Posterior vena cava (tissue), 2 donors: ENCODE measurements around the gene ZNF638. TPM values are rescaled to one million over a fixed set of nuclear protein-coding genes. Genes with fewer than 3 reads are reported as not detected.

Experiments
- DNase-seq: peaks from one replicate; pipeline ENCODE4 v3.0.0-alpha.2; 2020; ENCODE audit warnings: low spot score
- intact Hi-C, 2 donors: fragments of 100-400 bp; cut with DNase I; formaldehyde crosslinking; loops; one replicate each; pipeline versions ENCODE4 v1.14.1 to v1.14.2; 2022 to 2023
- total RNA-seq, 2 donors: library from RNA; stranded (reverse); fragmentation: NEBNext Ultra II Directional; extraction: Animal tissue kit (Norgen Biotek cat#: 25700); gene quantifications; one replicate each; pipeline ENCODE4 v1.2.1, GENCODE V29; 2021
- donor health status: DM: yes; HTN: yes; CAD: no.
- donor health status: DM: yes; HTN: yes; CAD: no.

ZNF638 gene
- total RNA-seq, 2 donors from 2014 or later: 92.6 to 104 TPM

DNA sequence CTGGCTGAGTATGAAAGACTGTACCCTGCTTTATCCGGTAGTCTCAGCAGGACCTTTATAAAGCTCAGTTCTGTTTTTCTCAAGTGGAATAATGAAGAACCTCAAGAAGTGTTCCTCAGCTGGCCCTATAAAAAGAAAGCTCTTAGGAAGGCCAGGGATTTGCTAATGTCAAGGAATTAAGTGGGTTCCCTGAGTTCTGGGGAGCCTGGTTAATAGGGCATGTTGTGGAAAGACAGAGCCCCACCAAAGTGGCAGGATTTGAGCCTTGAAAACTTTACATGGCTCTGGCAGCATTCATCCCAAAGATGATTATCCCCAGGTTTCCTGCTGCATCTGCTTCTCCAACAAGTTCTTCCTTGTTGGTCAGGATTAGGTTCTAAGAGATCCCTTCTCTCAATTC lies 114.9 kb downstream of the ZNF638 start:
- no peak for DNase-seq
- intact Hi-C loops: no loop called here

DNA sequence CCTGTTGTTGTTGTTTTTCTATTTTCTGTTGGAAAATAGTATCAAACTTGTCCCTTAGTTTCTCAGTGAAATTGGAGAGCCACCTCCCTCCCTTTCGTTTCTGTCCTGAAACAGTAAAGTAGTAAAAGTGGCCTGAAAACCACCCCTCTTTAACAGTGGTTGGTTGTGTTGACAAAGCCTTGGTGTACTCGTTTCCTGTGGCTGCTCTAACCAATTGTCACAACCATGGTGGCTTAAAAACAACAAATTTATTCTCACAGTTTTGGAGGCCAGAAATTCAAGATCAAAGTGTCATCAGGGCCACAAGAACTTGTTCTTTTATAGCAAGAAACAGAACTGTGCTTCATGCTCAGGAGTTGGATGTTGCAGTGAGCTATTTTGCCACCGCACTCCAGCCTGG lies 117.8 kb downstream of the ZNF638 start:
- DNase-seq: no peak
- intact Hi-C loops: no loop called here

DNA sequence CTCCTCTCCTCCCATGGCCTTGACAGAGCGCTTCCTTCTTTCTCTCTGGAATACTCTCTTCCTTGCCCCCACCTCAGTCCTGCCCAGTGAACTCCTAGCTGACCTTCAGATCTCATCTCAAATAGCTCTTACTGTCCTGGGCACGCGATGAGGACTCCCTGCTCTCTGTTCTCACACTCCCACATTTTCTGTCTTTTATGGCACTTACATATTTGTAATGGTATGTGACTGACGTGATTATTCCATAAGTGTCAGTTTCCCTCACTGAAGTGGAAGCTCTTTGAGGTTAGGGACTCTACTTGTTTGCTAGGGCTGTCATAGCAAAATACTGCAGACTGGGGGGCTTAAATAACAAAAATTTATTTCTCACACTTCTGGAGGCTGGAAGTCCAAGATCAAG lies 120.1 kb downstream of the ZNF638 start:
- intact Hi-C loops: no loop called here
- no peak for DNase-seq

DNA sequence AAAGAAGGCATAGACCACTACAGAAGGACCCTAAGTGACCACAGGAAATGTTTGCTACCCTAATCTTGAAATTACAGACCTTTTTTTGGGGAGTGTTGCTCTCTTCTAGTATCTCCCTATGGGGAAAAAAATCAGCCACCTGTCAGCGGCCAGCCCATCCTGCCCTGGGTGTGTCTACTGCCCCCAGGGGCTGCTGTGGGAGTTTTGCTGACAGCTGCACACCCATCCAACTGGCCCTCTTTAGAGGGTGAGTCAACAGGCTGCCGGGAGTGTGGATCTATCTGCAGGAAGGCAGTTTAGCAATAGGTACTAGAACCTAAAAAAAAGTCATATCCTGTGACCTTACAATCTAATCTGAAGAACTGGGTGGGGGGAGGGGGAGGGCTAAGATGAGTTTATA lies 121.0 kb downstream of the ZNF638 start:
- DNase-seq: no peak
- intact Hi-C loops: no loop called here

DNA sequence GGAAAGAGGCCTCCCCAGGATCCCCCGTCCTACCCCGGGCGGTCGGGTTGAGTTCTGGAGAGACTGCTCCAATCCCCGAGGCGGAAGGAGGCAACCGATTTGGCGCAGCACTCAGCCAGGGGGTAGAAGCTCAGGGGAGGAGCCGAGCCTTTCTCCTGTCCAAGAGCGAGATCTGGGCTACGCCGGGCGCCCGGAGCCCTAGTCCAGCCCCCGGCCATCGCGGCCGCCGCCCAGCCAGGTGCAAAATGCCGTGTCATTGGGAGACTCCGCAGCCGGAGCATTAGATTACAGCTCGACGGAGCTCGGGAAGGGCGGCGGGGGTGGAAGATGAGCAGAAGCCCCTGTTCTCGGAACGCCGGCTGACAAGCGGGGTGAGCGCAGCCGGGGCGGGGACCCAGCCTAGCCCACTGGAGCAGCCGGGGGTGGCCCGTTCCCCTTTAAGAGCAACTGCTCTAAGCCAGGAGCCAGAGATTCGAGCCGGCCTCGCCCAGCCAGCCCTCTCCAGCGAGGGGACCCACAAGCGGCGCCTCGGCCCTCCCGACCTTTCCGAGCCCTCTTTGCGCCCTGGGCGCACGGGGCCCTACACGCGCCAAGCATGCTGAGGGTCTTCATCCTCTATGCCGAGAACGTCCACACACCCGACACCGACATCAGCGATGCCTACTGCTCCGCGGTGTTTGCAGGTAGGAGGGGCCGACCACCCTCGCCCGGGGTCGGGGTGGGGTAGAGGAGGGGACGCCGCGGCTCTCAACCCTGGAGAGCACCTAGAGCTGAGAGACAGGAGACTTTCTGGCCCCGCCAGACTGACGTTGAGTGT lies 122.0 kb downstream of the ZNF638 start, which contains the start of gene DYSF:
Gene DYSF, plus strand, starts transcription at position 158 of the 817 bp plus-strand sequence.
- peak; percentile 90 for DNase-seq
- intact Hi-C loops: no loop called here

DNA sequence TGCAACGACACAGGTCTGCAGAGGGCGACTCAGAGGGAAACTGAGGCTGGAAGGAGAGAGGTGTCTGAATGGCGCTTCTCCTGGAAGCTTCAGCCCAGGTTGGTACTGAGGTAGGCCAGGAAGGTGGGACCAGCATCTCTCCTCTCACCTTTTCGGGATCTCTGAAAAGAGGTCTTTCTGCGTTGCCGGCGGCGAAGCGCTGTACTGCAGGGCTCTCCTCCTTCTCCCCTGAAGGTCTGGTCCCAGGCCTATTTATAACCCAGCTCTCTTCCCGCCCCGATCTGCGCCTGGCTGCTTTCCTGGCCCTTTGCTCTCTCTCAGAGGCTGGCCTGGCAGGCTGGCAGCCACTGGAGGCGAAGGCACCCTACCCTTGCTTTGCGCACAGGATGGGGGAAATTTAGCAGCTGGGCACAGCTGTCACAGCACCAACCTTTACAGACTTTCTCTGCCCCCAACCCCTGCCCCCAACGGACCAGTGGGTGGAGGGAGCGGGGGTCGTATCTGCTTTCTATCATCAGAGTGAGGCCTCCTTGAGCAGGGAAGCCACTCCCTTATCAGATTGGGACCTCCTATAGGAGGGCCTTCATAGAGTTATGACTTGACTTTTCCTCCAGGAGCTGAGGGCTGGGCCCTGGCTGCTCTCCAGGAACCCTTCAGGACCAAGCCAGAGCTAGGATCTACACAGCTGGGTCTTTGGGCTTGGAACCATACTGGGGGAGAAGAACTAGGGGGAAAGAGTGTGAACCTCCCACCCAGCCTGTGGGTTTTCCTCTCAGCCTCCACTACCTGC lies 122.8 kb downstream of the ZNF638 start:
- DNase-seq: peak; percentile 83
- intact Hi-C loops: loop anchor here in 1 of 2 donors (5.0 kb wide), 1 partner anchor 48 kb away; no protein-coding TSS in a partner anchor

DNA sequence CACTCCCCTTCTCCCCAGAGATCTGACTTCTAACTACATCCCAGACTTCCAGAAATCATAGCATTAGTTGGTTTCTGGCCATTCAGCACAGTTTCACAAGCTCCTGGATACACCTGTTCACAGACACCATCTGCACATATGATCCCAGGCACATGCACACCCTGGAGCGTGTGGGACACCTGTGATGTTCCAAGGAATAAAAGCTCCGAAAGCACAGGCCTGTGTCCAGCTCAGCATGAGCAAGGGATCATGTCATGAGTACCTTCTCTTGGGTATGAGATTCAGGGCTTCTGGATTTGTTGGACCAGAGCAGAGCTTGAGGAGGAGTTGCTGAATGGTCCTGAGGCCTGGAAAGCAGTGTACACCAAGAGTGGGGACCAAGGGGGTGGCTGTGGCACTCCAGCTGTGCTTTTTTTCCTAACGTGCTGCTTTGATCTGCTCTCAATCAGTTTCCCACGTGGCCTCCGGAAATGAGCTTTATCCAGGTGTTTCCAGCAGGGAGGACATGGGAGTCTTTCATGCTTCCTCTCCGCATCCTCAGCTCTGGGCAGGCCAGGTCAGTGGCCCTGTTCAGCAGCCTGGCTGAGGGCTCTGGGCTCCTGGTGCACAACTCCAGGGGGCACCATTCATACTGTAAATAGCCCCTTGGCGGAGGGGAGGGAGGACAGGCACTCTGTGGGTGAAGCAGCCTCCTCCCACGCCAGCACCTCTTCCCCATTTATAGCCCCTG lies 123.6 kb downstream of the ZNF638 start:
- intact Hi-C loops: loop anchor here in 1 of 2 donors (5.0 kb wide), 1 partner anchor 47 kb away; no protein-coding TSS in a partner anchor
- DNase-seq: no peak

DNA sequence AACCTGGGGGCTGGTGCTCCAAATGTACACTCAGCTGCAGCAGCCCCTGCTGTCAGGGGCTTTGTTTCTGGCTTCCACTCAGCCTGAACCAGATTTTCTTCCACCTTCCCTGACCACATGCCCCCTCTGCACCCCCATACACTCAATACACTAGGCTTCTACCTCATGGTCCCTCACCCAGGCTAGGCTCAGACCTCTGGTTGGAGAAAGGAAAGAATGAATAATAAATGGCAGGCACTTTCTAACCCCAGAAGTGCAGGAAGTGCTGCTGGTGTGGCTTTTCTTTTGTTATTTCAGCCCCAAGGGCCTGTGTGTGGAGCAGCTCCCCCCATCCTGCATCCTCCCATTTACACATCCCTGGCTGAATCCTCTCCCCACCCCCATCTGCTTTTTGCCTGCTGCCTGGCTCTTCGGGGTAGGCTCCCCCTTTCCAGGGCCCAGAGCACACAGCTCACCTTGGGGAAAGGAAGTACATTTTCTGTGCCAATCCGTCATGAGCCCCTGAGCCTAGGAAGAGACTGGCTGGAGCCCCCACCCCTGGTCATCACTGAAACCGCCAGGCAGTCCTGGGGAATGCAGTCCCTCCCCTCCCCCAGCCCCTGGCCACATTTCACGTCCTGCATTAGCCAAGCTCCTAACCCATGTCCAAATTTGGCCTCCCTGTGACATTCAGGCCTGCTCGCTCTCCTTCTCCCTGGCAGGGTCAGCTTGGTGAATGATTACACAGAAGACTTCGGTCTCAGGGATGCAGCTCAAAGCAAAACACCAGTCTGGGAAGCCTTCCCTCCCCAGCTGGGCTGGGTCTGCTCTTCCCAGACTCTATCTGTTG lies 124.4 kb downstream of the ZNF638 start:
- intact Hi-C loops: loop anchor here in 1 of 2 donors (5.0 kb wide), 1 partner anchor 46 kb away; no protein-coding TSS in a partner anchor
- DNase-seq: no peak

DNA sequence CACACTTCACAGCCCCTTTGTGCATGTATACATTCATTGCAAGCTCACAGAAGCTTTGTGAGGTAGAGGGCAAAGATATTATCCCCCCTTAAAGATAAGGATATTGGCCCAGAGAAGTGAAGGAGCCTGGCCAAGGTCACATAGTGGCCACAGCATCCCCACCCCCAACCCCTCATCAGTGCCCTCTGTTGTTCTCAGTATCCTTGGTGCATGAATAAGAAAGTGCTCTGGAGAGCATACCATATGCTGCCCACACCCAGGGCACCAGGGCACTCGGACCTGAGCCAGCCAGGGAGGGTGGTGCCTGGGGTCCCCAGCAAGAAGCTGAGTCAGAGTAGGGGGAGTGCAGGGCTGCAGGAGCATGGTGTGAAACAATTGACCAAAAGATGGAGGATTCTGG lies 125.0 kb downstream of the ZNF638 start:
- intact Hi-C loops: loop anchor here in 1 of 2 donors (5.0 kb wide), 1 partner anchor 46 kb away; no protein-coding TSS in a partner anchor
- no peak for DNase-seq

DNA sequence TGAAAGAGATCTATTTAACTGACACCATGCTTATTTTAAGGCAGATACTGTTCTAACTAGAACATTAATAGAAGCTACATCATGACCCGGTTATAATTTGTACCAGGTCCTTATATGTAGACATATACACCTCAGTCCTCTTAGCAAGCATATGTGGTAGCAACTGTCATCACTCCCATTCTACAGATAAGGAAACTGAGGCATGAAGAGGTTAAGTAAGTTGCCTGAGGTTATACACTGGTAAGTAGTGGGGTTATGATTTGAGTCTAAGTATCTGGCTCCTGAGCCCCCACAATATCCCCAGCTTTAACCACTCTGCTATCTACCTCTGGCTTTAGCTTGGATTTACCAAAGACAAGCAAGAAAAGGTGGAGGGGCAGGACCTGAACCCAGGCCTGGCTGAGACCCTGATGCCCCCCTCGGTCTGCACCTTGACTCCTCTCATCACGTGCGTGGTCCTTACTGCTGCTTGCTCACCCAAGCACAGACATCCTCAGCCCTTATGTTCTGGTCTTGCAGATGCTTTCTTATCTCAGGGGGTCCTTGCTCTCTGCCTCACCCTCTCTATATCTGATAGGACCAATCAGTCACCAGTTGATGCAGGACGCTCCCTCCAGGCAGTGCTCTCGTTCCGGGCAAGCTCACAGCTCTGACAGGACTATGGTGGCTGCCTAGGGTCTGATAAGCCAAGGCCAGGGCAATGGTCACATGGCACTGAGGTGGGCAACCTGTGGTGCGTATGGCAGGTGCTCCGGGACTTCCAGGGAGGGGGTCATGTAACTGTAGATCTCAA lies 125.7 kb downstream of the ZNF638 start:
- intact Hi-C loops: loop anchor here in 1 of 2 donors (5.0 kb wide), 1 partner anchor 45 kb away; no protein-coding TSS in a partner anchor
- no peak for DNase-seq

DNA sequence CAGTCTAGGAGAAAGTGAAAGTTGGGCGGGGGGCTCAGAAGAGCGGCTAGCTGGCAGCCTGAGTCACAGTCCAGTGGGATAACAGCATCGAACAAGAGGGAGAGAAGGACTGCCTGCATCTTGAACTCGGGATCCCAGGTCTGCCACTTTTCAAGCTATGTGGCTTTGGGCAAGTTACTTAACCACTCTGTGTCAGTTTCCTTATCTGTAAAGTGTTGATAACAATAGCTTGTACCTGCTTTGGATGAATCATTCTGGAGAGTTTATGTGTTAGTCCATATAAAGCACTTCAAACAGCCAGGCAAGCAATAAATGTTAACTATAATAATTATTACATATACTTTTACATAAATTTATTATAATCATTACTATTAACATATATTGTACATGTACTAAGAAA lies 126.3 kb downstream of the ZNF638 start:
- no peak for DNase-seq
- intact Hi-C loops: loop anchor here in 1 of 2 donors (5.0 kb wide), 1 partner anchor 44 kb away; no protein-coding TSS in a partner anchor

DNA sequence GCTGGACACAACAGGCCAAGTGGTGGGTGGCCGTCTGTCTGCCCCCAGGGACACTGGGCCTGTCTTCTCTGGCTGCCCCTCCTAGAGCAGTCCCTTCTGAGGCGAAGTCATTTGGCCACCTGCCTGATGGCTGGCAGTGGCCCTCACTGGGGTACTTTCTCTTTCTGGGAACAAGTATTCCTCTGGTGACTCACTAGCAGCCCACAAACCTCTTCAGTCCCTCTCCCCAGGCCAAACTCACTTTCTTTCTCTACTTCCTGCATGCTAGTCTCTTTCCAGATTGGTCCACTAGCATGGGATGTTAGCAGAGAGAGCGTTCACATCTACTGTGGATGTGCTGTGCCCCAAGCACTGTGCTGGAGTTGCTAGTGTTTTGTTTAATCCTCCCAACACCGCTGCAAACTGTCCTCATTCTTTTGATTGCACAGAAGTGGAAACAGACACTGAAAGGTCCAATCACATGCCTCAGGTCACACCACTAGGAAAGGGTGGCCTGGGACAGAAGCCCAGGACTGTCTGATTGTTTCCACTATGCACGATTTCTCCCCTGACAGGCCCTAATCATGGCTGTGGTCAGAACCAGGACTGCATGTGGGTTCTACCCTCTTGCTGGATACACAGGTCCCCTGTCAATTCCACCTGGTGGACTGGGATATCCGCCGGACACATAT lies 127.0 kb downstream of the ZNF638 start:
- no peak for DNase-seq
- intact Hi-C loops: loop anchor here in 1 of 2 donors (5.0 kb wide), 1 partner anchor 44 kb away; no protein-coding TSS in a partner anchor

DNA sequence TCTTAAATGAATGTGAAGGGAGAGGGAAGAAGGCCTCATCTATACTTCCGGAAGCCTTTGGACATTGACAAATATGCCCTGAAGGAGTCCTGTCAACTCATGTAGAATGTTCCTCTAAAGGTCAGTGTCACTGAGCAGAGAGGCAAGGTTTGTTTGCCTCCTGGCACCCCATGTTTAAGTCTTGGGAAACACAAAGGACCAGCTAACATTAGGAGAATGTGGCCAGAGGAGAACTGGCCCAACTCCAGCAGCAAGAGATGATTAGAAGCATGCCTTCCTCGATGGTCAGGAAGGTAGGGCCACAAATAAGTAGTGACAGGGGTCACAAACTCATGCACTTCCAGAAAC lies 127.5 kb downstream of the ZNF638 start:
- intact Hi-C loops: loop anchor here in 1 of 2 donors (5.0 kb wide), 1 partner anchor 43 kb away; no protein-coding TSS in a partner anchor
- no peak for DNase-seq

DNA sequence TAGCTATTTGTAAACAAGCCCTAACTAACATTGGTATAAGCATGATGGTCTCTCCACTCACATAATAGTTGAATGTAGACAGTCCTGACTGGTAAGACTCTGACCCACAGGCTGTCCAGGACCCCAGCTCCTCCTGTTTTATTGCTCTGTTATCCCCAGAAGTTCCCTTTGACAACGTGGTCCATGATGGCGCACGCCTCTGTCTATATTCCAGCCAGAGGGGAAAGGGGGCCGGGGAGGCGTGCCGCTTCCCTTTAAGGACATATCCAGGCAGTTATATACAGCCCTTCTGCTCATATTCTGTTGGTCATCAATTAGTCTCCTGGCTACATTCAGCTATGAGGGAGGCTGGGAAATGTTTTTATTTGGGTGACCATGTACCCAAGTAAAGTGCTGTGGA lies 128.5 kb downstream of the ZNF638 start:
- no peak for DNase-seq
- intact Hi-C loops: no loop called here

DNA sequence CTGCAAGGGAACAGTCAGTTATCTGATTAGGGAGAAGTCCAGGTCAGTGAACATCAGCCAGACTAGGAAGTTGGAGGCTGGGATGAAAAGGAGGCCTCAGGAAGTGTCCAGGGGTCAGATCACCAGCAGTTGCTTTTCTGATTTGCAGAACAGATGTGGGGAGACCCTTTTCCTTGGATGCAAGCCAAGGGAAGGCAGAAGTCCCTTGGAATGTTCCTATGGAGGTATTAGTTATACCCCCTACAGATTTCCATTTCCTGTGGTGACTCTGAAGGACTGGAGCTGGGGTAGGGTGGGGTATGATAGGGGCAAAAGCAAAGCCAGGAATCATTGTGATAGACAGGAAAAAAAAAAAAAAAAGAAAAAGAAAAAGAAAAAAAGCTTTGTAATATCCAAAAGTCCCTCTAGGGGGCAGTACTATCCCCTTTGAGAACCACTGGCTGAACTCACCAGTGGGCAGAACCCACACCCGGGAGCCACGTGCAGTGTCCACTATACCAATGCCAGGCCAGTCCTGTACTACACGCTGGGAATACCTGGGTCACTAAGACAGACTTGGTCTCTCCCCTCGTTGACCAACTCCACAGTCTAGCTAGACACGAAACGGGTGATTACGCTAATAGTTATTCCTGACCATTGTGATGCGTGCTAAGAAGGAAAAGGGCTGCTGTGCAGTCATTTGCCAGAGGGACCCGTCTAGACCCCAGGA lies 129.2 kb downstream of the ZNF638 start:
- DNase-seq: no peak
- intact Hi-C loops: no loop called here

DNA sequence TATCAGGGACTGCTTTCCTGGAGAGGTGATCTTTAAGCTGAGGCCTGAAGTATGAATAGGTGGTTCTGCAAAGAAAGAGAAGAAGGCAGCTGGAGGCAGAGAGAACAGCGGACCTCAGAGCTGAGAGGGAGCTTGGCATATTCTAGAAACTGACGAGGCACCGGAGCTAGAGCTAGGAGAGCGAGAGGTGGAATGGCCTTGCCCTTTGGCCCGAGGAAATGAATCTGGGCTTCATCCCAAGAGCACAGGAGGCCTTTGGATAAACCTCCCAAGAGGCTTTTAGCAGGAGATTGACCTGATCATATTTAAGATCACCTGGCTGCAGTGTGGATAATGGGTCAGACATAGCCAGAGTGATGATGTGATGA lies 129.7 kb downstream of the ZNF638 start:
- intact Hi-C loops: no loop called here
- DNase-seq: no peak
